ENCODE measurements around the gene ASCC3. TPM values are rescaled to one million over a fixed set of nuclear protein-coding genes. Genes with fewer than 3 reads are reported as not detected.

Gene ASCC3
- total RNA-seq, 1 donor, result 16.4 TPM

- DNase-seq (ENCODE audit: low read depth in 2 of 3, low spot score in 2 of 3), result no peak
These were observed 411.8 kb downstream of the ASCC3 start for GRCh38 chr6:100469101-100469859.

- DNase-seq (ENCODE audit: low read depth in 2 of 3, low spot score in 2 of 3), result no peak
These were observed 413.0 kb downstream of the ASCC3 start for GRCh38 chr6:100468016-100468622.

- no peak for DNase-seq (ENCODE audit: low read depth in 2 of 3, low spot score in 2 of 3)
These were observed 413.8 kb downstream of the ASCC3 start for GRCh38 chr6:100467129-100468015.

GRCh38 chr6:100466410-100467128, 414.6 kb downstream of the ASCC3 start:
- no peak for DNase-seq (ENCODE audit: low read depth in 2 of 3, low spot score in 2 of 3)

- no peak for DNase-seq (ENCODE audit: low read depth in 2 of 3, low spot score in 2 of 3)
These were observed 415.3 kb downstream of the ASCC3 start for GRCh38 chr6:100465701-100466409.

- DNase-seq (ENCODE audit: low read depth in 2 of 3, low spot score in 2 of 3), result peak in 2 of 3 donors; percentile 54 to 62
These were observed 416.0 kb downstream of the ASCC3 start, which contains the start of gene SIM1 for GRCh38 chr6:100464903-100465700. TSS of gene SIM1 (minus strand) at chr6:100464921. CDS start at chr6:100463468, 1,453 bp downstream.

- DNase-seq (ENCODE audit: low read depth in 2 of 3, low spot score in 2 of 3), result no peak
These were observed 416.8 kb downstream of the ASCC3 start for GRCh38 chr6:100464162-100464851.

- no peak for DNase-seq (ENCODE audit: low read depth in 2 of 3, low spot score in 2 of 3)
These were observed 417.4 kb downstream of the ASCC3 start for GRCh38 chr6:100463630-100464161.

GRCh38 chr6:100462706-100463629, 418.2 kb downstream of the ASCC3 start:
- DNase-seq (ENCODE audit: low read depth in 2 of 3, low spot score in 2 of 3), result no peak

GRCh38 chr6:100461917-100462705, 419.0 kb downstream of the ASCC3 start:
- DNase-seq (ENCODE audit: low read depth in 2 of 3, low spot score in 2 of 3), result no peak

GRCh38 chr6:100461278-100461916, 419.7 kb downstream of the ASCC3 start:
- DNase-seq (ENCODE audit: low read depth in 2 of 3, low spot score in 2 of 3), result no peak

GRCh38 chr6:100460650-100461204, 420.4 kb downstream of the ASCC3 start:
- DNase-seq (ENCODE audit: low read depth in 2 of 3, low spot score in 2 of 3), result no peak

- no peak for DNase-seq (ENCODE audit: low read depth in 2 of 3, low spot score in 2 of 3)
These were observed 421.4 kb downstream of the ASCC3 start for GRCh38 chr6:100459592-100460184.

GRCh38 chr6:100458841-100459591, 422.1 kb downstream of the ASCC3 start:
- DNase-seq (ENCODE audit: low read depth in 2 of 3, low spot score in 2 of 3), result no peak

Measured in hematopoietic multipotent progenitor cell (in vitro differentiated cells).